ENCODE data around the gene AGAP1.

- no peak for TF ChIP-seq CTCF (IDR thresholded peaks at IDR 0.05)
- no peak for TF ChIP-seq POLR2AphosphoS5 (IDR thresholded peaks at IDR 0.05)
- TF ChIP-seq EP300 (IDR thresholded peaks at IDR 0.05) = no peak
Observed at GRCh38 chr2:235934774-235935484, 441.1 kb downstream of the AGAP1 start.
